Keratinocyte (primary cell): ENCODE results near the gene ARHGDIG. TPM values are rescaled to one million over a fixed set of nuclear protein-coding genes. Genes with fewer than 3 reads are reported as not detected.

Experiments
- DNase-seq: peaks from one replicate; pipeline ENCODE4 v3.0.0-alpha.2; 2011; ENCODE audit warnings: low read depth, missing footprints, low spot score
- FAIRE-seq: peaks from 2 replicates; lab custom pipeline; 2011; peaks lifted over from hg19 to GRCh38; lab: Jason Lieb, UNC
- H2AFZ ChIP-seq: 2 replicates; pipeline ENCODE4 v1.6.0; 2012; ENCODE audit warnings: low read length, control low read depth, inconsistent platforms; ENCODE audit not compliant: control insufficient read depth
- H3K27ac ChIP-seq: 2 replicates; pipeline ENCODE4 v1.5.1; 2011; ENCODE audit warnings: low read length; ENCODE audit not compliant: control insufficient read depth, insufficient read depth
- H3K27me3 ChIP-seq: 3 replicates; pipeline ENCODE4 v1.6.0; 2011; ENCODE audit warnings: low read length; ENCODE audit not compliant: control insufficient read depth, insufficient read depth; ENCODE audit errors: extremely low read depth
- H3K36me3 ChIP-seq, 2 experiments: 2 replicates in 1 of 2; 3 replicates in 1 of 2; pipeline ENCODE4 v1.5.1; 2011; ENCODE audit warnings: low read length in 2 of 2, mild to moderate bottlenecking in 1 of 2; ENCODE audit not compliant: control insufficient read depth in 2 of 2, insufficient read depth in 2 of 2; ENCODE audit errors: extremely low read depth in 1 of 2
- H3K4me1 ChIP-seq: 3 replicates; pipeline ENCODE4 v1.5.1; 2011; ENCODE audit warnings: low read length; ENCODE audit not compliant: control insufficient read depth, insufficient read depth; ENCODE audit errors: extremely low read depth
- H3K4me2 ChIP-seq: 3 replicates; pipeline ENCODE4 v1.6.0; 2011; ENCODE audit warnings: low read depth, low read length; ENCODE audit not compliant: control insufficient read depth, insufficient read depth; ENCODE audit errors: extremely low read depth
- H3K4me3 ChIP-seq, 3 experiments: fragments of 200-600 bp in 1 of 3; sonication (generic) in 1 of 3; 2 replicates in 2 of 3; 3 replicates in 1 of 3; pipeline ENCODE4 v1.5.1; 2011 to 2016; ENCODE audit warnings: low read length in 3 of 3, mild to moderate bottlenecking in 3 of 3, control low read depth in 2 of 3, inconsistent platforms in 1 of 3, low read depth in 1 of 3, mixed read lengths in 1 of 3, mixed run types in 1 of 3, moderate library complexity in 1 of 3; ENCODE audit not compliant: control insufficient read depth in 2 of 3, insufficient read depth in 2 of 3; ENCODE audit errors: extremely low read depth in 1 of 3
- H3K79me2 ChIP-seq: 2 replicates; pipeline ENCODE4 v1.6.0; 2012; ENCODE audit warnings: low read length; ENCODE audit not compliant: control insufficient read depth, insufficient read depth
- H3K9ac ChIP-seq: 3 replicates; pipeline ENCODE4 v1.6.0; 2011; ENCODE audit warnings: low read length; ENCODE audit not compliant: control insufficient read depth, insufficient read depth; ENCODE audit errors: extremely low read depth
- H3K9me1 ChIP-seq: 3 replicates; pipeline ENCODE4 v1.6.0; 2011; ENCODE audit warnings: low read length; ENCODE audit not compliant: control insufficient read depth, insufficient read depth; ENCODE audit errors: extremely low read depth
- H3K9me3 ChIP-seq: 2 replicates; pipeline ENCODE4 v1.5.1; 2012; ENCODE audit warnings: low read depth, low read length; ENCODE audit not compliant: control insufficient read depth
- H4K20me1 ChIP-seq: 3 replicates; pipeline ENCODE4 v1.6.0; 2011; ENCODE audit warnings: low read length; ENCODE audit not compliant: control insufficient read depth, insufficient read depth; ENCODE audit errors: extremely low read depth
- EZH2 ChIP-seq: IDR thresholded peaks from one replicate; pipeline ENCODE4 v1.6.1; 2012; ENCODE audit warnings: inconsistent platforms, mild to moderate bottlenecking, low read length, moderate library complexity
- dilution Hi-C: fragments of 300-500 bp; cut with MboI; formaldehyde crosslinking; loops from one replicate; pipeline ENCODE4 v1.7.0; 2020; ENCODE audit warnings: low sequenced_read_pairs; ENCODE audit not compliant: extremely low pct_ligation_motif_present
- polyA plus RNA-seq, 5 experiments: library from polyadenylated mRNA; depleted of rRNA in 3 of 5; stranded (reverse) in 3 of 5; stranded (forward) in 1 of 5; unstranded in 1 of 5; fragments of >200 nt; gene quantifications; 1 replicate in 1 of 5; 2 replicates in 3 of 5; 3 replicates in 1 of 5; pipeline versions ENCODE4 v1.2.1 to v1.2.3, GENCODE V29; 2011 to 2012; ENCODE audit warnings: missing spikeins in 2 of 5, low read depth in 1 of 5, low replicate concordance in 1 of 5
- TF ChIP-seq, protein P1 (sequence below), 3 experiments: IDR thresholded peaks in 1 of 3; conservative IDR thresholded peaks in 1 of 3; optimal IDR thresholded peaks in 1 of 3; 2 replicates in 2 of 3; 3 replicates in 1 of 3; pipeline versions ENCODE3 to v1.5.1; 2011; ENCODE audit warnings: low read length in 3 of 3, mild to moderate bottlenecking in 3 of 3, moderate library complexity in 2 of 3, control low read depth in 1 of 3, inconsistent platforms in 1 of 3; ENCODE audit not compliant: insufficient read depth in 2 of 3; ENCODE audit errors: extremely low read depth in 1 of 3

ARHGDIG gene
- polyA plus RNA-seq, 1 donor (not counting 4 experiments of a cell fraction or from before 2014, with no cell fraction given): 0.17 TPM

DNA sequence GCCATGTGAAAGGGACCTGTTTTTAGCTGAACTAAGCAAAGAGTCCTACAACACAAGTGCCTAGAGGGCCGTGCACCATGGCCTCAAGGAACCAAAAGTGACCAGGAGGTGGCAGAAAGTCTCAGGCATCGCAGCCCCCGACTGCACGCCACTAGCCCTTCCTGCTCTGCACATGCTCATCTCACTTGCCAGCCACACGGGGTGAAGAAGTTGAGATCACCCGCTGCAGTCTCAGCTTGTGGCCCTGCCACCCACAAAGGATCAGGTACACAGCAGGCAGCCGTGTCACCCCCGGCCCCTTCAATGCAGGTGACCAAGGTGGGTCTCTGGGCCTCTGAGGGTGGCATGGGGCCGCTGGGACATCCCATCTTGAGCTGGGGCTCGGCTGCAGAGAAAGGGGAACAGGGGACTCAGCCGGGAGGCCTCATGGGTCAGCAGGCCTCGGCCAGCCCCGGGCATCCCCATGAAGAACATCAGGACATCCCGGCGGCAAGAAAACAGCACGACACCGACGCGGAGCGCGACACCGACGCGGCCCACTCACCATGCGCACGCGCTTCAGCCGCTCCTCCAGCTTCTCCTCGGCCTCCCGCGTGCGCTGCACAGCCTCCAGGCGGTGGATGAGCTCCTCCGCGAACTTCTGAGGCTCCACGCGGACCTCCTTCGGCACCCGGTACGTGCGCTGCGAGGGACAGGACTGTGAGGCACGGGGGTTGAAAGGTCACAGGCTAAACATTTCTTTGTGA is 23.5 kb downstream of the ARHGDIG start:
- H3K36me3 ChIP-seq: peaks cover 17 to 40% of the 10 kb centered on the region in 2 experiments

GRCh38 chr16:305916-306626 is 25.7 kb downstream of the ARHGDIG start:
- Histone ChIP-seq H2AFZ (no peak overlapping the region), H3K36me3 (peaks cover 21 to 45% of the 10 kb centered on the region in 2 experiments), H4K20me1 (peaks cover 5% of the 10 kb centered on the region), H3K27me3 (no peaks in the 10 kb centered on the region), H3K4me1 (peaks cover 10% of the 10 kb centered on the region), H3K79me2 (peaks cover 11% of the 10 kb centered on the region), H3K9ac (peak overlapping the region; percentile 51), H3K9me3 (no peaks in the 10 kb centered on the region), H3K4me2 (peak overlapping the region; percentile 49), H3K27ac (peak overlapping the region; percentile 49), H3K9me1 (no peaks in the 10 kb centered on the region), H3K4me3 (no peak overlapping the region)
- peak; percentile 87 for FAIRE-seq
- dilution Hi-C loops: no loop called here
- TF ChIP-seq, protein P1, sequence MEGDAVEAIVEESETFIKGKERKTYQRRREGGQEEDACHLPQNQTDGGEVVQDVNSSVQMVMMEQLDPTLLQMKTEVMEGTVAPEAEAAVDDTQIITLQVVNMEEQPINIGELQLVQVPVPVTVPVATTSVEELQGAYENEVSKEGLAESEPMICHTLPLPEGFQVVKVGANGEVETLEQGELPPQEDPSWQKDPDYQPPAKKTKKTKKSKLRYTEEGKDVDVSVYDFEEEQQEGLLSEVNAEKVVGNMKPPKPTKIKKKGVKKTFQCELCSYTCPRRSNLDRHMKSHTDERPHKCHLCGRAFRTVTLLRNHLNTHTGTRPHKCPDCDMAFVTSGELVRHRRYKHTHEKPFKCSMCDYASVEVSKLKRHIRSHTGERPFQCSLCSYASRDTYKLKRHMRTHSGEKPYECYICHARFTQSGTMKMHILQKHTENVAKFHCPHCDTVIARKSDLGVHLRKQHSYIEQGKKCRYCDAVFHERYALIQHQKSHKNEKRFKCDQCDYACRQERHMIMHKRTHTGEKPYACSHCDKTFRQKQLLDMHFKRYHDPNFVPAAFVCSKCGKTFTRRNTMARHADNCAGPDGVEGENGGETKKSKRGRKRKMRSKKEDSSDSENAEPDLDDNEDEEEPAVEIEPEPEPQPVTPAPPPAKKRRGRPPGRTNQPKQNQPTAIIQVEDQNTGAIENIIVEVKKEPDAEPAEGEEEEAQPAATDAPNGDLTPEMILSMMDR (optimal IDR thresholded peaks at IDR 0.05 in 1 of 3, IDR thresholded peaks at IDR 0.05 in 1 of 3, conservative IDR thresholded peaks at IDR 0.05 in 1 of 3; ENCODE audit: extremely low read depth in 1 of 3, insufficient read depth in 2 of 3, low read length in 3 of 3): no peak
- TF ChIP-seq EZH2: no peak
- DNase-seq: peak; percentile 19

More for the DNA sequence above, 23.5 kb downstream of the ARHGDIG start:
- no peaks in the 10 kb centered on the region for H3K9me3 ChIP-seq
- H2AFZ ChIP-seq: no peak overlapping the region
- H3K4me1 ChIP-seq: peaks cover 10% of the 10 kb centered on the region
- no peak overlapping the region for H3K27ac ChIP-seq
- no peak overlapping the region for H3K4me2 ChIP-seq
- H3K9ac ChIP-seq: no peak overlapping the region
- H3K9me1 ChIP-seq: no peaks in the 10 kb centered on the region
- H3K27me3 ChIP-seq: no peaks in the 10 kb centered on the region
- peaks cover 5% of the 10 kb centered on the region for H4K20me1 ChIP-seq
- TF ChIP-seq EZH2: no peak
- TF ChIP-seq, protein P1 (optimal IDR thresholded peaks at IDR 0.05 in 1 of 3, IDR thresholded peaks at IDR 0.05 in 1 of 3, conservative IDR thresholded peaks at IDR 0.05 in 1 of 3; ENCODE audit: extremely low read depth in 1 of 3, insufficient read depth in 2 of 3, low read length in 3 of 3): no peak
- H3K79me2 ChIP-seq: peaks cover 5% of the 10 kb centered on the region
- DNase-seq (no peak), FAIRE-seq (no peak)
- dilution Hi-C loops: no loop called here
- no peak overlapping the region for H3K4me3 ChIP-seq
